ENCODE results near the gene KLRC1. TPM values are rescaled to one million over a fixed set of nuclear protein-coding genes. Genes with fewer than 3 reads are reported as not detected.
"Not testable (repeated sequence)": the region's sequence is repeated elsewhere in the genome, so short reads cannot be mapped to it uniquely, and the experiment has no call there.

Gene KLRC1
- total and polyA plus RNA-seq, 2 donors (not counting 3 experiments of a cell fraction or from before 2014, with no cell fraction given): not detected

- Histone ChIP-seq H3K4me1 (ENCODE audit: control insufficient read depth, extremely low read depth, insufficient read depth, low read length) (no peaks in the 10 kb centered on the region), H2AFZ (ENCODE audit: low read depth, low read length) (no peak overlapping the region), H3K79me2 (ENCODE audit: control insufficient read depth, insufficient read depth, low read length) (no peaks in the 10 kb centered on the region), H3K9me3 (replicated peaks; ENCODE audit: control insufficient read depth, insufficient read depth, low read length) (no peaks in the 10 kb centered on the region), H4K20me1 (replicated peaks; ENCODE audit: control insufficient read depth, extremely low read depth, insufficient read depth, low read length) (no peaks in the 10 kb centered on the region), H3K9me1 (replicated peaks; ENCODE audit: control insufficient read depth, extremely low read depth, insufficient read depth, low read length) (no peaks in the 10 kb centered on the region), H3K27me3 (ENCODE audit: control insufficient read depth in 2 of 2, insufficient read depth in 2 of 2, low read length in 2 of 2) (no peaks in the 10 kb centered on the region), H3K36me3 (ENCODE audit: control insufficient read depth in 2 of 2, extremely low read depth in 1 of 2, insufficient read depth in 2 of 2, low read length in 2 of 2) (no peaks in the 10 kb centered on the region), H3K9ac (replicated peaks; ENCODE audit: extremely low read depth, insufficient read depth, low read length) (no peak overlapping the region), H3K4me3 (replicated peaks in 1 of 3; ENCODE audit: insufficient read depth in 1 of 3, low read depth in 1 of 3, low read length in 3 of 3) (no peak overlapping the region), H3K4me2 (ENCODE audit: insufficient read depth, low read length) (no peak overlapping the region), H3K27ac (ENCODE audit: insufficient read depth, low read depth, low read length) (no peak overlapping the region)
- dilution Hi-C loops (cut with MboI; ENCODE audit: extremely low pct_ligation_motif_present, low sequenced_read_pairs): no loop called here
- FAIRE-seq: no peak
- no TSS peak for BruUV-seq (replicated peaks)
- intact Hi-C loops (cut with micrococcal nuclease): no loop called here
- POLR2A ChIA-PET: no interaction called here
- CTCF ChIA-PET: no interaction called here
- TF ChIP-seq POLR2AphosphoS5 (IDR thresholded peaks at IDR 0.05; ENCODE audit: insufficient read depth, low read depth, low read length) (no peak), FOS (IDR thresholded peaks at IDR 0.05; ENCODE audit: borderline replicate concordance, insufficient read depth, low read length) (no peak)
- no peak for DNase-seq (ENCODE audit: low read depth, low spot score)
Measured at GRCh38 chr12:10448236-10448635, 4.9 kb downstream of the KLRC1 start.

GRCh38 chr12:10446052-10446451 is 7.1 kb downstream of the KLRC1 start:
- FAIRE-seq; intact Hi-C loops (cut with micrococcal nuclease); H2AFZ ChIP-seq (ENCODE audit: low read depth, low read length); H3K4me2 ChIP-seq (ENCODE audit: insufficient read depth, low read length); H3K9me1 ChIP-seq (replicated peaks; ENCODE audit: control insufficient read depth, extremely low read depth, insufficient read depth, low read length); DNase-seq (ENCODE audit: low read depth, low spot score); H3K27ac ChIP-seq (ENCODE audit: insufficient read depth, low read depth, low read length); dilution Hi-C loops (cut with MboI; ENCODE audit: extremely low pct_ligation_motif_present, low sequenced_read_pairs); H3K4me1 ChIP-seq (ENCODE audit: control insufficient read depth, extremely low read depth, insufficient read depth, low read length); POLR2A ChIA-PET; H3K4me3 ChIP-seq (replicated peaks in 1 of 3; ENCODE audit: insufficient read depth in 1 of 3, low read depth in 1 of 3, low read length in 3 of 3); BruUV-seq (replicated peaks); CTCF ChIA-PET; H3K36me3 ChIP-seq (ENCODE audit: control insufficient read depth in 2 of 2, extremely low read depth in 1 of 2, insufficient read depth in 2 of 2, low read length in 2 of 2); H4K20me1 ChIP-seq (replicated peaks; ENCODE audit: control insufficient read depth, extremely low read depth, insufficient read depth, low read length); H3K9me3 ChIP-seq (replicated peaks; ENCODE audit: control insufficient read depth, insufficient read depth, low read length); H3K27me3 ChIP-seq (ENCODE audit: control insufficient read depth in 2 of 2, insufficient read depth in 2 of 2, low read length in 2 of 2); H3K79me2 ChIP-seq (ENCODE audit: control insufficient read depth, insufficient read depth, low read length); H3K9ac ChIP-seq (replicated peaks; ENCODE audit: extremely low read depth, insufficient read depth, low read length): not testable (repeated sequence)

GRCh38 chr12:10441144-10441543 is 12.0 kb downstream of the KLRC1 start:
- H3K79me2 ChIP-seq (ENCODE audit: control insufficient read depth, insufficient read depth, low read length); H2AFZ ChIP-seq (ENCODE audit: low read depth, low read length); DNase-seq (ENCODE audit: low read depth, low spot score); H3K9me1 ChIP-seq (replicated peaks; ENCODE audit: control insufficient read depth, extremely low read depth, insufficient read depth, low read length); intact Hi-C loops (cut with micrococcal nuclease); H3K4me3 ChIP-seq (replicated peaks in 1 of 3; ENCODE audit: insufficient read depth in 1 of 3, low read depth in 1 of 3, low read length in 3 of 3); H3K27ac ChIP-seq (ENCODE audit: insufficient read depth, low read depth, low read length); H4K20me1 ChIP-seq (replicated peaks; ENCODE audit: control insufficient read depth, extremely low read depth, insufficient read depth, low read length); BruUV-seq (replicated peaks); H3K27me3 ChIP-seq (ENCODE audit: control insufficient read depth in 2 of 2, insufficient read depth in 2 of 2, low read length in 2 of 2); dilution Hi-C loops (cut with MboI; ENCODE audit: extremely low pct_ligation_motif_present, low sequenced_read_pairs); H3K4me1 ChIP-seq (ENCODE audit: control insufficient read depth, extremely low read depth, insufficient read depth, low read length); H3K9me3 ChIP-seq (replicated peaks; ENCODE audit: control insufficient read depth, insufficient read depth, low read length); H3K9ac ChIP-seq (replicated peaks; ENCODE audit: extremely low read depth, insufficient read depth, low read length); POLR2A ChIA-PET; H3K4me2 ChIP-seq (ENCODE audit: insufficient read depth, low read length); H3K36me3 ChIP-seq (ENCODE audit: control insufficient read depth in 2 of 2, extremely low read depth in 1 of 2, insufficient read depth in 2 of 2, low read length in 2 of 2); FAIRE-seq: not testable (repeated sequence)
- CTCF ChIA-PET: interaction anchor here (1.0 kb wide), 1 partner anchor 15 kb away, joined by 6 read pairs; no protein-coding TSS in a partner anchor

GRCh38 chr12:10439608-10440274 is 13.4 kb downstream of the KLRC1 start:
- H3K9me3 ChIP-seq (replicated peaks; ENCODE audit: control insufficient read depth, insufficient read depth, low read length); BruUV-seq (replicated peaks); H3K36me3 ChIP-seq (ENCODE audit: control insufficient read depth in 2 of 2, extremely low read depth in 1 of 2, insufficient read depth in 2 of 2, low read length in 2 of 2); H2AFZ ChIP-seq (ENCODE audit: low read depth, low read length); H3K9me1 ChIP-seq (replicated peaks; ENCODE audit: control insufficient read depth, extremely low read depth, insufficient read depth, low read length); dilution Hi-C loops (cut with MboI; ENCODE audit: extremely low pct_ligation_motif_present, low sequenced_read_pairs); H3K27me3 ChIP-seq (ENCODE audit: control insufficient read depth in 2 of 2, insufficient read depth in 2 of 2, low read length in 2 of 2); H3K4me1 ChIP-seq (ENCODE audit: control insufficient read depth, extremely low read depth, insufficient read depth, low read length); POLR2A ChIA-PET; intact Hi-C loops (cut with micrococcal nuclease); H3K27ac ChIP-seq (ENCODE audit: insufficient read depth, low read depth, low read length); H3K9ac ChIP-seq (replicated peaks; ENCODE audit: extremely low read depth, insufficient read depth, low read length); H3K79me2 ChIP-seq (ENCODE audit: control insufficient read depth, insufficient read depth, low read length); H3K4me2 ChIP-seq (ENCODE audit: insufficient read depth, low read length); FAIRE-seq; H3K4me3 ChIP-seq (replicated peaks in 1 of 3; ENCODE audit: insufficient read depth in 1 of 3, low read depth in 1 of 3, low read length in 3 of 3); DNase-seq (ENCODE audit: low read depth, low spot score); H4K20me1 ChIP-seq (replicated peaks; ENCODE audit: control insufficient read depth, extremely low read depth, insufficient read depth, low read length); CTCF ChIA-PET: not testable (repeated sequence)

Data from endothelial cell of umbilical vein (primary cell).